Testis (tissue), 2 donors: ENCODE data around the gene P3H2.

Source experiments
- CTCF ChIP-seq, 3 experiments: fragments of 450-650 bp in 2 of 3; fragments of 200-600 bp in 1 of 3; sonication (generic) in 1 of 3; IDR thresholded peaks; one replicate each; pipeline ENCODE4 v1.5.1; 2016 to 2019; ENCODE audit warnings: antibody characterized with exemption in 3 of 3, mild to moderate bottlenecking in 2 of 3, moderate library complexity in 1 of 3
- POLR2A ChIP-seq: fragments of 450-650 bp; IDR thresholded peaks from one replicate; pipeline ENCODE4 v1.6.1; 2017; ENCODE audit warnings: antibody characterized with exemption, mild to moderate bottlenecking, moderate library complexity

GRCh38 chr3:190060192-190060775 lies 60.4 kb downstream of the P3H2 start:
- TF ChIP-seq CTCF (IDR thresholded peaks at IDR 0.05) (no peak), POLR2A (no peak)
